ENCODE measurements around the gene FAF1. TPM values are rescaled to one million over a fixed set of nuclear protein-coding genes. Genes with fewer than 3 reads are reported as not detected.

The FAF1 gene
- total and polyA plus RNA-seq, 2 donors (not counting 3 experiments of a cell fraction or from before 2014, with no cell fraction given), result 9.0 to 57.6 TPM

DNA sequence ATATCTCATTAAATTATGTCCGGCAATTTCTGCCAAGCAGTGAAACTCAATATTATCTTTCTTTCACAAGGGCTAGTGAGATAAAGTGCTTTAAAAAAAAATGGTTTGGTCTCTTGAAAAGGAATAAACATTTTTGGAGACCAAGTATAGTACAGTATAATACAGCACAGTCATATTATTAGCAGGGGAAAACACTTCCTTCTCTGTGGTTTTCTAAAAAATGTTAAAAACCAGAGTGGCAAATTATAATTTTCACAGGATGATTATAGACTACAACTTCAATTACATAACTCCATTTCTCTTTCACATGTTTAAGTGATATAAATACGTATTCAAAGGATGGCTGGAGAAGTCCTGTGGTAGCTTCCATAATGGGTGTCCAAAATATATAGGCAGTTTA lies 366.6 kb downstream of the FAF1 start:
- TF ChIP-seq GATA2 (IDR thresholded peaks at IDR 0.05; ENCODE audit: insufficient read depth, insufficient read length, low read depth, low read length) (no peak), EZH2 (IDR thresholded peaks at IDR 0.05; ENCODE audit: borderline replicate concordance, low read depth, low read length, severe bottlenecking) (no peak), POLR2AphosphoS5 (IDR thresholded peaks at IDR 0.05; ENCODE audit: insufficient read depth, low read depth, low read length) (no peak), JUN (IDR thresholded peaks at IDR 0.05; ENCODE audit: borderline replicate concordance, insufficient read depth, insufficient read length, low read depth) (no peak), POLR2A (IDR thresholded peaks at IDR 0.05; ENCODE audit: low read depth, low read length) (no peak), FOS (IDR thresholded peaks at IDR 0.05; ENCODE audit: borderline replicate concordance, insufficient read depth, low read length) (no peak), MYC (IDR thresholded peaks at IDR 0.05; ENCODE audit: low read depth, low read length) (no peak)
- TF ChIP-seq, protein P1, sequence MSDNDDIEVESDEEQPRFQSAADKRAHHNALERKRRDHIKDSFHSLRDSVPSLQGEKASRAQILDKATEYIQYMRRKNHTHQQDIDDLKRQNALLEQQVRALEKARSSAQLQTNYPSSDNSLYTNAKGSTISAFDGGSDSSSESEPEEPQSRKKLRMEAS (IDR thresholded peaks at IDR 0.05; ENCODE audit: insufficient read depth, insufficient read length), result no peak
- TF ChIP-seq, protein P2, sequence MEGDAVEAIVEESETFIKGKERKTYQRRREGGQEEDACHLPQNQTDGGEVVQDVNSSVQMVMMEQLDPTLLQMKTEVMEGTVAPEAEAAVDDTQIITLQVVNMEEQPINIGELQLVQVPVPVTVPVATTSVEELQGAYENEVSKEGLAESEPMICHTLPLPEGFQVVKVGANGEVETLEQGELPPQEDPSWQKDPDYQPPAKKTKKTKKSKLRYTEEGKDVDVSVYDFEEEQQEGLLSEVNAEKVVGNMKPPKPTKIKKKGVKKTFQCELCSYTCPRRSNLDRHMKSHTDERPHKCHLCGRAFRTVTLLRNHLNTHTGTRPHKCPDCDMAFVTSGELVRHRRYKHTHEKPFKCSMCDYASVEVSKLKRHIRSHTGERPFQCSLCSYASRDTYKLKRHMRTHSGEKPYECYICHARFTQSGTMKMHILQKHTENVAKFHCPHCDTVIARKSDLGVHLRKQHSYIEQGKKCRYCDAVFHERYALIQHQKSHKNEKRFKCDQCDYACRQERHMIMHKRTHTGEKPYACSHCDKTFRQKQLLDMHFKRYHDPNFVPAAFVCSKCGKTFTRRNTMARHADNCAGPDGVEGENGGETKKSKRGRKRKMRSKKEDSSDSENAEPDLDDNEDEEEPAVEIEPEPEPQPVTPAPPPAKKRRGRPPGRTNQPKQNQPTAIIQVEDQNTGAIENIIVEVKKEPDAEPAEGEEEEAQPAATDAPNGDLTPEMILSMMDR (IDR thresholded peaks at IDR 0.05; ENCODE audit: extremely low read depth in 1 of 2, insufficient read depth in 1 of 2, low read depth in 1 of 2, low read length in 2 of 2), result no peak
- no peaks in the 10 kb centered on the region for H3K4me1 ChIP-seq (ENCODE audit: control insufficient read depth, extremely low read depth, insufficient read depth, low read length)
- H3K27me3 ChIP-seq (ENCODE audit: control insufficient read depth in 2 of 2, insufficient read depth in 2 of 2, low read length in 2 of 2), result no peaks in the 10 kb centered on the region
- H3K9me1 ChIP-seq (replicated peaks; ENCODE audit: control insufficient read depth, extremely low read depth, insufficient read depth, low read length), result no peaks in the 10 kb centered on the region
- H2AFZ ChIP-seq (ENCODE audit: low read depth, low read length), result no peak overlapping the region
- H3K79me2 ChIP-seq (ENCODE audit: control insufficient read depth, insufficient read depth, low read length), result no peaks in the 10 kb centered on the region
- no peak for DNase-seq (ENCODE audit: low read depth, low spot score)
- FAIRE-seq, result no peak
- H3K4me3 ChIP-seq (replicated peaks in 1 of 3; ENCODE audit: insufficient read depth in 1 of 3, low read depth in 1 of 3, low read length in 3 of 3), result no peak overlapping the region
- no TSS peak for BruUV-seq (replicated peaks)
- CTCF ChIA-PET, result no interaction called here
- no peak overlapping the region for H3K27ac ChIP-seq (ENCODE audit: insufficient read depth, low read depth, low read length)
- peaks cover 0 to 3% of the 10 kb centered on the region in 2 experiments for H3K36me3 ChIP-seq (ENCODE audit: control insufficient read depth in 2 of 2, extremely low read depth in 1 of 2, insufficient read depth in 2 of 2, low read length in 2 of 2)
- no peaks in the 10 kb centered on the region for H4K20me1 ChIP-seq (replicated peaks; ENCODE audit: control insufficient read depth, extremely low read depth, insufficient read depth, low read length)
- no peak overlapping the region for H3K9ac ChIP-seq (replicated peaks; ENCODE audit: extremely low read depth, insufficient read depth, low read length)
- dilution Hi-C loops (cut with MboI; ENCODE audit: extremely low pct_ligation_motif_present, low sequenced_read_pairs), result no loop called here
- no peaks in the 10 kb centered on the region for H3K9me3 ChIP-seq (replicated peaks; ENCODE audit: control insufficient read depth, insufficient read depth, low read length)
- H3K4me2 ChIP-seq (ENCODE audit: insufficient read depth, low read length), result no peak overlapping the region
- intact Hi-C loops (cut with micrococcal nuclease), result no loop called here
- POLR2A ChIA-PET, result no interaction called here
